B cell (primary cell): ENCODE results near the gene KIF11. TPM values are rescaled to one million over a fixed set of nuclear protein-coding genes. Genes with fewer than 3 reads are reported as not detected.
A peak's percentile ranks its signal among the peaks of the same experiment; 100 is the strongest.

Source experiments
- ATAC-seq: fragments of 200-7000 bp; cut with Tn5 transposase; one replicate; pipeline ENCODE4 v1.10.0; 2021; ENCODE audit warnings: low read depth, mild to moderate bottlenecking, moderate number of reproducible peaks, moderate library complexity
- CTCF ChIA-PET: fragments of 350-600 bp; sonication (Branson Sonifier 250); formaldehyde crosslinking; loops from one replicate; lab custom pipeline; 2021; ENCODE audit warnings: antibody characterized with exemption, inconsistent platforms; lab: Charles Lee
- POLR2A ChIA-PET: fragments of 350-600 bp; sonication (Branson Sonifier 250); formaldehyde crosslinking; loops from one replicate; lab custom pipeline; 2021; ENCODE audit warnings: antibody characterized with exemption; lab: Charles Lee
- DNase-seq: peaks from one replicate; pipeline ENCODE4 v3.0.0; 2013
- H2AFZ ChIP-seq: 2 replicates; pipeline ENCODE4 v1.6.1; 2012; ENCODE audit warnings: mild to moderate bottlenecking, low read depth, low read length; ENCODE audit not compliant: insufficient read depth, poor library complexity, severe bottlenecking
- H3K27ac ChIP-seq, 2 donors: 1 replicate in 1 of 2; 2 replicates in 1 of 2; pipeline ENCODE4 v1.5.1; 2012 to 2013; ENCODE audit warnings: low read length in 2 of 2, mild to moderate bottlenecking in 2 of 2, moderate library complexity in 1 of 2
- H3K27me3 ChIP-seq, 4 experiments: fragments of 200-600 bp in 1 of 4; sonication (generic) in 1 of 4; replicated peaks in 1 of 4; 1 replicate in 2 of 4; 2 replicates in 2 of 4; pipeline versions ENCODE4 v1.6.1 to v1.7.0; 2013 to 2016; ENCODE audit warnings: low read length in 3 of 4, mild to moderate bottlenecking in 2 of 4, mixed read lengths in 1 of 4, moderate library complexity in 1 of 4; ENCODE audit not compliant: insufficient read depth in 4 of 4, control insufficient read depth in 3 of 4; ENCODE audit errors: control extremely low read depth in 1 of 4
- H3K36me3 ChIP-seq, 2 experiments: replicated peaks in 1 of 2; 1 replicate in 1 of 2; 2 replicates in 1 of 2; pipeline versions ENCODE4 v1.6.1 to v1.7.1; 2013; ENCODE audit warnings: low read length in 1 of 2; ENCODE audit not compliant: insufficient read depth in 2 of 2, control insufficient read depth in 1 of 2; ENCODE audit errors: control extremely low read depth in 1 of 2, extremely low read depth in 1 of 2
- H3K4me1 ChIP-seq, 2 donors: fragments of 200-600 bp in 1 of 2; sonication (generic) in 1 of 2; 1 replicate in 1 of 2; 2 replicates in 1 of 2; pipeline versions ENCODE4 v1.5.1 to v1.6.1; 2013 to 2017; ENCODE audit warnings: low read length in 2 of 2; ENCODE audit not compliant: control insufficient read depth in 2 of 2, insufficient read depth in 2 of 2
- H3K4me2 ChIP-seq: replicated peaks from 2 replicates; pipeline ENCODE3; 2012; ENCODE audit warnings: mild to moderate bottlenecking, low read depth, low read length; ENCODE audit not compliant: poor library complexity, severe bottlenecking
- H3K4me3 ChIP-seq, 5 experiments: fragments of 200-600 bp in 1 of 5; sonication (generic) in 1 of 5; 1 replicate in 3 of 5; 2 replicates in 2 of 5; pipeline versions ENCODE4 v1.5.1 to v1.7.0; 2011 to 2016; ENCODE audit warnings: low read length in 4 of 5, mild to moderate bottlenecking in 4 of 5, low read depth in 2 of 5, control low read depth in 1 of 5, moderate library complexity in 1 of 5; ENCODE audit not compliant: insufficient read depth in 1 of 5; ENCODE audit errors: control extremely low read depth in 1 of 5, extremely low read depth in 1 of 5
- H3K79me2 ChIP-seq: fragments of 200-600 bp; sonication (generic); one replicate; pipeline ENCODE4 v1.6.0; 2016; ENCODE audit warnings: low read length; ENCODE audit not compliant: control insufficient read depth, insufficient read depth
- H3K9ac ChIP-seq: fragments of 200-600 bp; sonication (generic); 2 replicates; pipeline ENCODE4 v1.6.1; 2017; ENCODE audit warnings: mild to moderate bottlenecking, low read length, moderate library complexity
- H3K9me3 ChIP-seq, 3 donors: one replicate each; pipeline versions ENCODE4 v1.6.1 to v1.7.1; 2013; ENCODE audit warnings: low read length in 2 of 3; ENCODE audit not compliant: control insufficient read depth in 2 of 3, insufficient read depth in 1 of 3; ENCODE audit errors: control extremely low read depth in 1 of 3
- H4K20me1 ChIP-seq: 2 replicates; pipeline ENCODE4 v1.6.0; 2012; ENCODE audit warnings: mild to moderate bottlenecking, low read length; ENCODE audit not compliant: insufficient read depth, control insufficient read depth, poor library complexity, severe bottlenecking
- H3K27ac Mint-ChIP-seq: one replicate; pipeline ENCODE4 v1.8.0; 2021; ENCODE audit warnings: mixed read lengths
- H3K27me3 Mint-ChIP-seq: one replicate; pipeline ENCODE4 v1.8.0; 2021; ENCODE audit warnings: mixed read lengths
- H3K4me1 Mint-ChIP-seq: one replicate; pipeline ENCODE4 v1.8.0; 2021; ENCODE audit warnings: mixed read lengths
- H3K4me3 Mint-ChIP-seq: one replicate; pipeline ENCODE4 v1.8.0; 2021; ENCODE audit warnings: mixed read lengths
- H3K9me3 Mint-ChIP-seq: one replicate; pipeline ENCODE4 v1.8.0; 2022; ENCODE audit warnings: mixed read lengths; ENCODE audit not compliant: insufficient read depth
- EZH2 ChIP-seq: IDR thresholded peaks from 2 replicates; pipeline ENCODE4 v1.6.1; 2012; ENCODE audit warnings: borderline replicate concordance, low read depth, mild to moderate bottlenecking, moderate library complexity, low read length; ENCODE audit not compliant: insufficient read depth, poor library complexity, severe bottlenecking
- WGBS: methylation state at CpG from one replicate; pipeline ENCODE4 v1.1.5; 2013; ENCODE audit warnings: missing lambda C conversion rate; ENCODE audit not compliant: insufficient coverage; 5-methylcytosine and 5-hydroxymethylcytosine counted together
- intact Hi-C: fragments of 100-400 bp; cut with micrococcal nuclease; formaldehyde crosslinking; loops from one replicate; pipeline ENCODE4 v1.10.0; 2022
- polyA plus RNA-seq: library from polyadenylated mRNA; depleted of rRNA; stranded (reverse); fragments of >200 nt; gene quantifications from 2 replicates; pipeline ENCODE4 v1.2.3, GENCODE V29; 2012
- total RNA-seq, 2 donors: library from RNA; stranded (reverse); fragments of 120-200 nt in 1 of 2; gene quantifications; 1 replicate in 1 of 2; 2 replicates in 1 of 2; pipeline versions ENCODE4 v1.2.3 to v1.2.4, GENCODE V29; 2013 to 2022
- TF ChIP-seq, protein P1 (sequence below): fragments of 200-600 bp; IDR thresholded peaks from one replicate; pipeline ENCODE4 v1.8.0; 2022; ENCODE audit warnings: antibody characterized with exemption, mild to moderate bottlenecking

The KIF11 gene
- total and polyA plus RNA-seq, 2 donors (not counting 1 experiment from before 2014, with no cell fraction given), result 0.64 to 1.8 TPM

DNA sequence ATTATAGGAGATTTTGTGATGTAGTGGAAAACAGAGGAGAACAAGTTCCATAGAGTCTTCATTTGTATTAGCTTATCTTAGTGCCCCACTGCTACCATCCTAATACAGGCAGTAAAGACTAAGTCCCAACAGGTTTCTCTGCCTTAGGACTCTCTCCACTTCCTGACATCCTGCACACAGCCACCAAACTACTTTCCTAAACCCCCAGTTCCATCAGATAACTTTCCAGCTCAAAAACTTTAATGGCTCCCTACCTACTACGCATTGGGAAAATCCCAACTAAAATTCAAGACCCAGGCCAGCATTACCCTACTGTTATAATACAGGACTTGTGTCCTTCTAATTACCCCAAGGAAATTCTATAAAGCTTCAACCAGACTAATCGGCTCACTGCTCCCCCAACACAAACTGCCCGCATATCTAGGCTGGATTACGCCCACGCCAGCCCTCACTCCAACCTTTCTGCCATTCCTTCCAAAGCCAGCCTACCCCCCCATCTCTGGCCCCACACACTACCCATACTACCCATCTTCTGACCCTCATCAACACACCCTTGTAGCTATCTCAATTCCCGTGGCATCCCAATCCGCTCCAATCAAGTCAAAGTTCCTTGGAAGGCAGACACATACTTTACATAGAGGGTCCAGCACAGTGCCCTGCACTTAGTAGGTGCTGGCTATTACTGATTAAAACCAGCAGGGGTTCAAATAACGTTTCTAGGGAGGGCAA, 20.4 kb upstream of the KIF11 start:
- Histone ChIP-seq H3K4me3 (peak overlapping the region; percentile 11 to 94 (median 90)), H3K27ac (no peak overlapping the region), H3K27me3 (no peaks in the 10 kb centered on the region), H4K20me1 (no peaks in the 10 kb centered on the region), H3K9me3 (no peaks in the 10 kb centered on the region), H3K4me1 (peaks cover 23 to 28% of the 10 kb centered on the region in 2 donors), H3K4me2 (peak overlapping the region; percentile 83), H3K36me3 (peaks cover 0 to 2% of the 10 kb centered on the region in 2 experiments), H3K79me2 (peaks cover 25% of the 10 kb centered on the region), H3K9ac (peak overlapping the region; percentile 88), H2AFZ (peak overlapping the region; percentile 96)
- TF ChIP-seq, protein P1, sequence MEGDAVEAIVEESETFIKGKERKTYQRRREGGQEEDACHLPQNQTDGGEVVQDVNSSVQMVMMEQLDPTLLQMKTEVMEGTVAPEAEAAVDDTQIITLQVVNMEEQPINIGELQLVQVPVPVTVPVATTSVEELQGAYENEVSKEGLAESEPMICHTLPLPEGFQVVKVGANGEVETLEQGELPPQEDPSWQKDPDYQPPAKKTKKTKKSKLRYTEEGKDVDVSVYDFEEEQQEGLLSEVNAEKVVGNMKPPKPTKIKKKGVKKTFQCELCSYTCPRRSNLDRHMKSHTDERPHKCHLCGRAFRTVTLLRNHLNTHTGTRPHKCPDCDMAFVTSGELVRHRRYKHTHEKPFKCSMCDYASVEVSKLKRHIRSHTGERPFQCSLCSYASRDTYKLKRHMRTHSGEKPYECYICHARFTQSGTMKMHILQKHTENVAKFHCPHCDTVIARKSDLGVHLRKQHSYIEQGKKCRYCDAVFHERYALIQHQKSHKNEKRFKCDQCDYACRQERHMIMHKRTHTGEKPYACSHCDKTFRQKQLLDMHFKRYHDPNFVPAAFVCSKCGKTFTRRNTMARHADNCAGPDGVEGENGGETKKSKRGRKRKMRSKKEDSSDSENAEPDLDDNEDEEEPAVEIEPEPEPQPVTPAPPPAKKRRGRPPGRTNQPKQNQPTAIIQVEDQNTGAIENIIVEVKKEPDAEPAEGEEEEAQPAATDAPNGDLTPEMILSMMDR, result no peak
- no peak for TF ChIP-seq EZH2
- ChIA-PET POLR2A (interaction anchor here (0.5 kb wide), 1 partner anchor 348 kb away, joined by 6 read pairs; no protein-coding TSS in a partner anchor), CTCF (interaction anchor here (0.6 to 6.9 kb wide), 9 partner anchors 19 to 978 kb away, joined by 3 to 154 read pairs (median 3); partner anchors contain the start of gene KIF11)
- Mint-ChIP-seq H3K9me3 (no peaks in the 10 kb centered on the region), H3K4me1 (peaks cover 41% of the 10 kb centered on the region), H3K27me3 (no peaks in the 10 kb centered on the region), H3K4me3 (peak overlapping the region; percentile 91), H3K27ac (peak overlapping the region; percentile 8)
- DNase-seq (no peak), ATAC-seq (no peak)
- WGBS, result 82% methylated on average over 8 of the region's 8 CpGs
- intact Hi-C loops, result loop anchor here (1.0 to 10.0 kb wide), 5 partner anchors 117 to 775 kb away; partner anchors contain the start of genes BTAF1, CPEB3, HHEX and MARCHF5
